WTC11 (cell line): Measurements from ENCODE around the gene ATM.

Experiments used
- ATF1 ChIP-seq: sonication (generic); formaldehyde crosslinking; IDR thresholded peaks from 2 replicates; pipeline ENCODE4 v1.8.1; 2023; ENCODE audit warnings: mild to moderate bottlenecking, moderate library complexity, missing genetic modification reagents
- CREB1 ChIP-seq: sonication (generic); formaldehyde crosslinking; IDR thresholded peaks from 2 replicates; pipeline ENCODE4 v1.8.0; 2023; ENCODE audit warnings: mild to moderate bottlenecking, missing genetic modification reagents
- IRF2 ChIP-seq: sonication (generic); formaldehyde crosslinking; IDR thresholded peaks from 2 replicates; pipeline ENCODE4 v1.8.0; 2022; ENCODE audit warnings: low read depth, missing genetic modification reagents, borderline replicate concordance
- KAT7 ChIP-seq: sonication (generic); formaldehyde crosslinking; IDR thresholded peaks from 2 replicates; pipeline ENCODE4 v1.8.1; 2023; ENCODE audit warnings: missing genetic modification reagents, mild to moderate bottlenecking, borderline replicate concordance
- SP1 ChIP-seq: sonication (generic); formaldehyde crosslinking; conservative IDR thresholded peaks from 2 replicates; pipeline ENCODE4 v1.8.1; 2022; ENCODE audit warnings: missing genetic modification reagents
- TF ChIP-seq, protein P1 (sequence below): sonication (generic); formaldehyde crosslinking; IDR thresholded peaks from 2 replicates; pipeline ENCODE4 v1.8.1; 2023; ENCODE audit warnings: mild to moderate bottlenecking, missing genetic modification reagents
- TF ChIP-seq, protein P2 (sequence below): fragments of 250-450 bp; sonication (Bioruptor Pico); IDR thresholded peaks from 2 replicates; pipeline ENCODE4 v1.9.0; 2021; ENCODE audit warnings: mild to moderate bottlenecking
- TF ChIP-seq, protein P3 (sequence below): fragments of 200-600 bp; IDR thresholded peaks from 2 replicates; pipeline ENCODE4 v1.8.0; 2022; ENCODE audit warnings: antibody characterized with exemption
- TF ChIP-seq, protein P4 (sequence below): sonication (generic); formaldehyde crosslinking; IDR thresholded peaks from 2 replicates; pipeline ENCODE4 v1.8.1; 2023; ENCODE audit warnings: mild to moderate bottlenecking, missing genetic modification reagents, moderate library complexity
- TF ChIP-seq, protein P5 (sequence below): sonication (generic); formaldehyde crosslinking; IDR thresholded peaks from 2 replicates; pipeline ENCODE4 v1.8.0; 2023; ENCODE audit warnings: missing genetic modification reagents
- TF ChIP-seq, protein P6 (sequence below): sonication (generic); formaldehyde crosslinking; IDR thresholded peaks from 2 replicates; pipeline ENCODE4 v1.8.0; 2022; ENCODE audit warnings: mild to moderate bottlenecking, missing genetic modification reagents
- TF ChIP-seq, protein P7 (sequence below): sonication (generic); formaldehyde crosslinking; IDR thresholded peaks from 2 replicates; pipeline ENCODE4 v1.8.1; 2023; ENCODE audit warnings: mild to moderate bottlenecking, moderate library complexity, missing genetic modification reagents

DNA sequence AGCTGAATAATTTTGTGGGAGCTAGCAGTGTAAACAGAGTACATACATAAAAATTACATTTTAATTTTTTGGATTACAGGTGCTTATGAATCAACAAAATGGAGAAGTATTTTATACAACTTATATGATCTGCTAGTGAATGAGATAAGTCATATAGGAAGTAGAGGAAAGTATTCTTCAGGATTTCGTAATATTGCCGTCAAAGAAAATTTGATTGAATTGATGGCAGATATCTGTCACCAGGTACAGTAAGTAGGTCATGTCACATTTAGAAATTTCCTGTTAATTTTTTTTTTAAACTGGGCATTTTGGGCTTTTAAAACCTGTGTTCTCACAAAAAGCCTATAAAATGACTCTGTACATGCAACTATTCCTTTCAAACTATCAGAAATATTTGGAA lies 24.0 kb downstream of the ATM start:
- TF ChIP-seq, protein P1, sequence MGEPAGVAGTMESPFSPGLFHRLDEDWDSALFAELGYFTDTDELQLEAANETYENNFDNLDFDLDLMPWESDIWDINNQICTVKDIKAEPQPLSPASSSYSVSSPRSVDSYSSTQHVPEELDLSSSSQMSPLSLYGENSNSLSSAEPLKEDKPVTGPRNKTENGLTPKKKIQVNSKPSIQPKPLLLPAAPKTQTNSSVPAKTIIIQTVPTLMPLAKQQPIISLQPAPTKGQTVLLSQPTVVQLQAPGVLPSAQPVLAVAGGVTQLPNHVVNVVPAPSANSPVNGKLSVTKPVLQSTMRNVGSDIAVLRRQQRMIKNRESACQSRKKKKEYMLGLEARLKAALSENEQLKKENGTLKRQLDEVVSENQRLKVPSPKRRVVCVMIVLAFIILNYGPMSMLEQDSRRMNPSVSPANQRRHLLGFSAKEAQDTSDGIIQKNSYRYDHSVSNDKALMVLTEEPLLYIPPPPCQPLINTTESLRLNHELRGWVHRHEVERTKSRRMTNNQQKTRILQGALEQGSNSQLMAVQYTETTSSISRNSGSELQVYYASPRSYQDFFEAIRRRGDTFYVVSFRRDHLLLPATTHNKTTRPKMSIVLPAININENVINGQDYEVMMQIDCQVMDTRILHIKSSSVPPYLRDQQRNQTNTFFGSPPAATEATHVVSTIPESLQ (CRISPR knock-in tag) = no peak
- TF ChIP-seq, protein P2, sequence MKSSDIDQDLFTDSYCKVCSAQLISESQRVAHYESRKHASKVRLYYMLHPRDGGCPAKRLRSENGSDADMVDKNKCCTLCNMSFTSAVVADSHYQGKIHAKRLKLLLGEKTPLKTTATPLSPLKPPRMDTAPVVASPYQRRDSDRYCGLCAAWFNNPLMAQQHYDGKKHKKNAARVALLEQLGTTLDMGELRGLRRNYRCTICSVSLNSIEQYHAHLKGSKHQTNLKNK = no peak
- no peak for TF ChIP-seq KAT7 (CRISPR knock-in tag)
- TF ChIP-seq, protein P3, sequence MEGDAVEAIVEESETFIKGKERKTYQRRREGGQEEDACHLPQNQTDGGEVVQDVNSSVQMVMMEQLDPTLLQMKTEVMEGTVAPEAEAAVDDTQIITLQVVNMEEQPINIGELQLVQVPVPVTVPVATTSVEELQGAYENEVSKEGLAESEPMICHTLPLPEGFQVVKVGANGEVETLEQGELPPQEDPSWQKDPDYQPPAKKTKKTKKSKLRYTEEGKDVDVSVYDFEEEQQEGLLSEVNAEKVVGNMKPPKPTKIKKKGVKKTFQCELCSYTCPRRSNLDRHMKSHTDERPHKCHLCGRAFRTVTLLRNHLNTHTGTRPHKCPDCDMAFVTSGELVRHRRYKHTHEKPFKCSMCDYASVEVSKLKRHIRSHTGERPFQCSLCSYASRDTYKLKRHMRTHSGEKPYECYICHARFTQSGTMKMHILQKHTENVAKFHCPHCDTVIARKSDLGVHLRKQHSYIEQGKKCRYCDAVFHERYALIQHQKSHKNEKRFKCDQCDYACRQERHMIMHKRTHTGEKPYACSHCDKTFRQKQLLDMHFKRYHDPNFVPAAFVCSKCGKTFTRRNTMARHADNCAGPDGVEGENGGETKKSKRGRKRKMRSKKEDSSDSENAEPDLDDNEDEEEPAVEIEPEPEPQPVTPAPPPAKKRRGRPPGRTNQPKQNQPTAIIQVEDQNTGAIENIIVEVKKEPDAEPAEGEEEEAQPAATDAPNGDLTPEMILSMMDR = no peak
- TF ChIP-seq, protein P4, sequence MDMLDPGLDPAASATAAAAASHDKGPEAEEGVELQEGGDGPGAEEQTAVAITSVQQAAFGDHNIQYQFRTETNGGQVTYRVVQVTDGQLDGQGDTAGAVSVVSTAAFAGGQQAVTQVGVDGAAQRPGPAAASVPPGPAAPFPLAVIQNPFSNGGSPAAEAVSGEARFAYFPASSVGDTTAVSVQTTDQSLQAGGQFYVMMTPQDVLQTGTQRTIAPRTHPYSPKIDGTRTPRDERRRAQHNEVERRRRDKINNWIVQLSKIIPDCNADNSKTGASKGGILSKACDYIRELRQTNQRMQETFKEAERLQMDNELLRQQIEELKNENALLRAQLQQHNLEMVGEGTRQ (CRISPR knock-in tag) = no peak
- TF ChIP-seq, protein P5, sequence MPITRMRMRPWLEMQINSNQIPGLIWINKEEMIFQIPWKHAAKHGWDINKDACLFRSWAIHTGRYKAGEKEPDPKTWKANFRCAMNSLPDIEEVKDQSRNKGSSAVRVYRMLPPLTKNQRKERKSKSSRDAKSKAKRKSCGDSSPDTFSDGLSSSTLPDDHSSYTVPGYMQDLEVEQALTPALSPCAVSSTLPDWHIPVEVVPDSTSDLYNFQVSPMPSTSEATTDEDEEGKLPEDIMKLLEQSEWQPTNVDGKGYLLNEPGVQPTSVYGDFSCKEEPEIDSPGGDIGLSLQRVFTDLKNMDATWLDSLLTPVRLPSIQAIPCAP (CRISPR knock-in tag) = no peak
- TF ChIP-seq IRF2 (CRISPR knock-in tag) = no peak
- TF ChIP-seq, protein P6, sequence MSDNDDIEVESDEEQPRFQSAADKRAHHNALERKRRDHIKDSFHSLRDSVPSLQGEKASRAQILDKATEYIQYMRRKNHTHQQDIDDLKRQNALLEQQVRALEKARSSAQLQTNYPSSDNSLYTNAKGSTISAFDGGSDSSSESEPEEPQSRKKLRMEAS (CRISPR knock-in tag) = no peak
- TF ChIP-seq CREB1 = no peak
- TF ChIP-seq, protein P7, sequence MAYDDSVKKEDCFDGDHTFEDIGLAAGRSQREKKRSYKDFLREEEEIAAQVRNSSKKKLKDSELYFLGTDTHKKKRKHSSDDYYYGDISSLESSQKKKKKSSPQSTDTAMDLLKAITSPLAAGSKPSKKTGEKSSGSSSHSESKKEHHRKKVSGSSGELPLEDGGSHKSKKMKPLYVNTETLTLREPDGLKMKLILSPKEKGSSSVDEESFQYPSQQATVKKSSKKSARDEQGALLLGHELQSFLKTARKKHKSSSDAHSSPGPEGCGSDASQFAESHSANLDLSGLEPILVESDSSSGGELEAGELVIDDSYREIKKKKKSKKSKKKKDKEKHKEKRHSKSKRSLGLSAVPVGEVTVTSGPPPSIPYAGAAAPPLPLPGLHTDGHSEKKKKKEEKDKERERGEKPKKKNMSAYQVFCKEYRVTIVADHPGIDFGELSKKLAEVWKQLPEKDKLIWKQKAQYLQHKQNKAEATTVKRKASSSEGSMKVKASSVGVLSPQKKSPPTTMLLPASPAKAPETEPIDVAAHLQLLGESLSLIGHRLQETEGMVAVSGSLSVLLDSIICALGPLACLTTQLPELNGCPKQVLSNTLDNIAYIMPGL (CRISPR knock-in tag) = no peak
- TF ChIP-seq SP1 (CRISPR knock-in tag) = no peak
- no peak for TF ChIP-seq ATF1 (CRISPR knock-in tag)
